Body of pancreas (tissue), 4 donors: ENCODE measurements around the gene NUP210.

Source experiments
- POLR2A ChIP-seq, 3 donors: fragments of 450-650 bp; IDR thresholded peaks; one replicate each; pipeline ENCODE4 v1.6.1; 2016; ENCODE audit warnings: antibody characterized with exemption in 3 of 3, mild to moderate bottlenecking in 2 of 3
- TF ChIP-seq, protein P1 (sequence below), 7 experiments: fragments of 450-650 bp in 4 of 7; fragments of 200-600 bp in 3 of 7; sonication (generic) in 3 of 7; IDR thresholded peaks; one replicate each; pipeline ENCODE4 v1.5.1; 2016 to 2019; ENCODE audit warnings: antibody characterized with exemption in 7 of 7

DNA sequence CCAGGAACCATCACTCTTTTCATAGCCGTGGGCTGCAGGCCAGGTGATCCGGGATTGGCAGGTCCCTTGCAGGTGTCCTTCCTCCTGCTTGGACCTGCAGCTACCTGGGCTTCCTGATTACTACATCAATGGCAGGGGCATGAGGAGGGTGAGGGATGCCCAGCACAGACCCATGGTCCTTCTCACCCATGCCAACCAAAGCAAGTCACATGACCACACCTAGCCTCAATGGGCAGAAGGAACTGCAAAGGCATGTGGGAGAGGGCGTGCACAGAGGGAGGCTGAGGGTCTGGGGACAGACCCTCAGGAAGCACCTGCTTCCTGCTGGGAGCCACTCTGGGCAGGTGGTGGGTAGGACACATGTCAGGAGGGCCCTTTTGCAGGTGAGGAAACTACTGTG lies 105.2 kb downstream of the NUP210 start:
- TF ChIP-seq, protein P1, sequence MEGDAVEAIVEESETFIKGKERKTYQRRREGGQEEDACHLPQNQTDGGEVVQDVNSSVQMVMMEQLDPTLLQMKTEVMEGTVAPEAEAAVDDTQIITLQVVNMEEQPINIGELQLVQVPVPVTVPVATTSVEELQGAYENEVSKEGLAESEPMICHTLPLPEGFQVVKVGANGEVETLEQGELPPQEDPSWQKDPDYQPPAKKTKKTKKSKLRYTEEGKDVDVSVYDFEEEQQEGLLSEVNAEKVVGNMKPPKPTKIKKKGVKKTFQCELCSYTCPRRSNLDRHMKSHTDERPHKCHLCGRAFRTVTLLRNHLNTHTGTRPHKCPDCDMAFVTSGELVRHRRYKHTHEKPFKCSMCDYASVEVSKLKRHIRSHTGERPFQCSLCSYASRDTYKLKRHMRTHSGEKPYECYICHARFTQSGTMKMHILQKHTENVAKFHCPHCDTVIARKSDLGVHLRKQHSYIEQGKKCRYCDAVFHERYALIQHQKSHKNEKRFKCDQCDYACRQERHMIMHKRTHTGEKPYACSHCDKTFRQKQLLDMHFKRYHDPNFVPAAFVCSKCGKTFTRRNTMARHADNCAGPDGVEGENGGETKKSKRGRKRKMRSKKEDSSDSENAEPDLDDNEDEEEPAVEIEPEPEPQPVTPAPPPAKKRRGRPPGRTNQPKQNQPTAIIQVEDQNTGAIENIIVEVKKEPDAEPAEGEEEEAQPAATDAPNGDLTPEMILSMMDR (IDR thresholded peaks at IDR 0.05): no peak
- no peak for TF ChIP-seq POLR2A (IDR thresholded peaks at IDR 0.05)
